GM19438 (cell line): ENCODE measurements around the gene CAPN5.

ENCODE experiments used
- ATAC-seq: cut with Tn5 transposase; IDR thresholded peaks from one replicate; pipeline ENCODE4 v1.9.1; 2021; ENCODE audit warnings: low read depth; ENCODE audit not compliant: unreplicated experiment

The CAPN5 gene

DNA sequence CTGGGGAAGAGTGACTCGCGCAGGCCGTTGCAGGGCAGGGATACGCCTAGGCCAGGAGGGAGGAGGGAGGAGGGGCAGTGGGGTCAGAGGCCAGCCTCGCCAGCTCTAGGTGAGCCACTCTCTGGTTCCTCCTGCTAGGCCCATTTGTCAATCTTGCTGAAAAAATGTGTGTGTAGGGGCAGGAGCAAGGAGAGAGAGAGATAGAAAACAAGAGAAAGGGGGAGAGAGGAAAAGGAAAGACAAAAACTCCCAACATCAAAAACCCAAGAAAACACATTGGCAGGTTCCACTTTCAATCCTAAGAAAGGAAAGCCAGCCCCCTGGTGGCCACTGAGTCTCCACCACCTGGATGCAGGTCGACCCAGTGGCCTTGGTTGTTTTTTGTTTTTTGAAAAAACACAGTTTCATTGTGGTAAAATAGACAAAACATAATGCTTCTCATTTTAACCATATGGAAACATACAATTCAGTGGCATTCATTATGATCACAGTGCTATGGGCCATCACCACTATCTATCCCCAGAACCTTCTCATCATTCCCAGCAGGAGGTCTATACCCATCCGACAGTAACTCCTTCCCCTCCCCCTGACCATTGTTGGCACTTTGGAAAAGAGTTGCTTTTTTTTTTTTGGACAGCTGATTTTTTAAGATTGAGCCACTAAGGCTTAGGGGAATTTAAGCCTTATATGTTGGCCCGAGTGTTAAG, 46.8 kb downstream of the CAPN5 start:
- no peak for ATAC-seq

- no peak for ATAC-seq
These were observed 47.3 kb downstream of the CAPN5 start for GRCh38 chr11:77114089-77114463.

- no peak for ATAC-seq
These were observed 48.4 kb downstream of the CAPN5 start for GRCh38 chr11:77115181-77115611.

GRCh38 chr11:77115956-77116355, 49.2 kb downstream of the CAPN5 start:
- no peak for ATAC-seq

GRCh38 chr11:77117492-77117891, 50.7 kb downstream of the CAPN5 start:
- no peak for ATAC-seq

DNA sequence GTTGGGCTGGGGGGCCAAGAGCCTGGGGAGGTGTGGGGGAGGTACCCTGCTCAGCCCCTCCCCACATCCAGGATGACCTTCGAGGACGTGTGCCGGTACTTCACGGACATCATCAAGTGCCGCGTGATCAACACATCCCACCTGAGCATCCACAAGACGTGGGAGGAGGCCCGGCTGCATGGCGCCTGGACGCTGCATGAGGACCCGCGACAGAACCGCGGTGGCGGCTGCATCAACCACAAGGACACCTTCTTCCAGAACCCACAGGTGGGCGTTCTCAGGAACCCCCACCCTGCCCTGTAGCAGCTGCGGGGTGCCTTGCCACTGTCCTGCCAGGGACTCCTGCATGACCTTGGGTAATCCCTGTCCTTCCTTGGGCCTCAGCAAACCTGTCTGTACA, 51.3 kb downstream of the CAPN5 start:
- ATAC-seq = no peak

DNA sequence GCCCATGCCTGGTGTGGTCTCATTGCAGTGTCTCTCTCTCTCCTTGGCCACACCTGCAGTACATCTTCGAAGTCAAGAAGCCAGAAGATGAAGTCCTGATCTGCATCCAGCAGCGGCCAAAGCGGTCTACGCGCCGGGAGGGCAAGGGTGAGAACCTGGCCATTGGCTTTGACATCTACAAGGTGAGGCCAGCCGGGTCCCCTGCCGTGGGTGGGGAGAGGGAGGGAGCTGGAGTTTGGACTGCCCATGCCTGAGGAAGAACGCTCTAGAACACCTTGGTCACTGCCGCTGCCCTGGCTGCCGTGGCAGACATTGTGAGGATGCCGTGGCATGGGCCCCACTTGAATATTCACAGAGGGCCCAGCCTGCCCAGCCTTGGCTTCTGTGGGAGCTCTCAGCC, 52.2 kb downstream of the CAPN5 start:
- no peak for ATAC-seq

- no peak for ATAC-seq
These were observed 52.8 kb downstream of the CAPN5 start for GRCh38 chr11:77119531-77119936.

- no peak for ATAC-seq
These were observed 53.8 kb downstream of the CAPN5 start for GRCh38 chr11:77120571-77120970.

DNA sequence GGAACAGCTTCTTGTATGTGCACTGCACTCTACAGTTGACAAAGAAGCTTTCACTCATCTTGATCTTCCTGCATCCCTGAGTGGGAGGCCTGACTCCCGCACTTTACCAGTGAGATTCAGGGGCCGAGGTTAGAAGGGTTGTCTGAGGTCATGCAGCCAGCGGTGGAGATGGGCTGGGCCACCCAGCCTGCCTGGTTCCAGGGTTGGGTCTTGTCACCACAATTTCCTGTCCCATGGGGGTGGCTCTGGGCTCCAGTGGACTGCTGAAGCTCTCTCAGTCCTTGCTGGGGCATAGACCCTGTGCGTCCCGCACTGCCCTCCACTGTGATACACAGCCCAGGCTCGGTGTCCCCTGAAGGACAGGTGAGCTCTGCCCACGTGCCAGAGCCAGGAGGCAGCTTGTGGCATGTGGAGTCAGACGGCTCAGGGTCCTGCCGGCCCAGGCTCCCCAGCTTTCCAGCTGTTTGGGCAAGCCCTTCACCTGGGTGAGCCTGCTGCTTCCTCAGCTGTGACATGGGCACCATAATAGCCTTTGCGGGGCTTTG, 54.4 kb downstream of the CAPN5 start:
- no peak for ATAC-seq

DNA sequence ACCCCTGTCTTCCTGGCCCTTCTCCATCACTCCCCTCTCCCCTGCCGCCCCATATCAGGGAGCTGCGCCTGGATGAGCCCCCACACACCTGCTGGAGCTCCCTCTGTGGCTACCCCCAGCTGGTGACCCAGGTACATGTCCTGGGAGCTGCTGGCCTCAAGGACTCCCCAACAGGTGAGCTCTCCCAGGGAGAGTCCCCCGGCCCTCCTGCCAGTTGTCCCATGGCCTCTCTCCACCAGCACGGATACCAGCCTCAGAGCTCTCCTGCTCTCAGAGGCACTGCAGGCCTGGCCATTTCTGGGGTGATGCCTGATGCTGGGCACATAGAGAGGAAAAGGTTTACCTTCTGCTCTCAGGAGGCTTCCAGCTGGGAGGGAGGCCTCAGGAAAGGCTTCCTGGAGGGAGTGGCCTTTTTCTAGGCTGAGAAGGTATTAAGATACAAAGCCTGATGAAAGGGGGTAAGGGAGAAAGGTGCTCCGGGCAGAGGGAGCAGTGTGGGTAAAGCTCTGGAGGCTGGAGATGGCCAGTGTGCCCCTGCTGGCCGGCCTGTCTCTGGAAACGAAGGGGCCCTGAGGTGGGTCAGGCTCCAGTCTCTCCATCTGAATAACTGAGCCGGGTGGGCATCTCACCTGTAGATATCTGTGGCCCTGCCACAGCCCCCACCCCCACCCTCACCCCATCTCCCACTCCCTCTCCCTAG, 55.3 kb downstream of the CAPN5 start:
- ATAC-seq = no peak

GRCh38 chr11:77122576-77123212, 55.9 kb downstream of the CAPN5 start:
- ATAC-seq = no peak

DNA sequence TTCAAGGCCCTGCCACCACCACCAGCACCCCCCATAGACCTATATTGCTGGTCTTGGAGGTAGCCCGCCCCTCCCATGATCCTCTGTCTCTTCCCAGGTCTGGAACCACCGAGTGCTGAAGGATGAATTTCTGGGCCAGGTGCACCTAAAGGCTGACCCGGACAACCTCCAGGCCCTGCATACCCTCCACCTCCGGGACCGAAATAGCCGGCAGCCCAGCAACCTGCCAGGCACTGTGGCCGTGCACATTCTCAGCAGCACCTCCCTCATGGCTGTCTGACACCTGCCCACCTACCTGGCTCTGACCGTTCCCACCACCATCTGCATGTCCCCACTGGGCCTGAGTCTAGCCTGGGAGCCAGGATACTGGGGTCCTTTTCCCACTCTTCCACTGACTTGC, 56.8 kb downstream of the CAPN5 start:
- ATAC-seq = no peak

GRCh38 chr11:77124041-77124440, 57.3 kb downstream of the CAPN5 start:
- no peak for ATAC-seq

- ATAC-seq = no peak
These were observed 57.7 kb downstream of the CAPN5 start for GRCh38 chr11:77124488-77124887.

- ATAC-seq = no peak
These were observed 58.4 kb downstream of the CAPN5 start for GRCh38 chr11:77125191-77125590.

- no peak for ATAC-seq
These were observed 58.9 kb downstream of the CAPN5 start for GRCh38 chr11:77125695-77126094.

DNA sequence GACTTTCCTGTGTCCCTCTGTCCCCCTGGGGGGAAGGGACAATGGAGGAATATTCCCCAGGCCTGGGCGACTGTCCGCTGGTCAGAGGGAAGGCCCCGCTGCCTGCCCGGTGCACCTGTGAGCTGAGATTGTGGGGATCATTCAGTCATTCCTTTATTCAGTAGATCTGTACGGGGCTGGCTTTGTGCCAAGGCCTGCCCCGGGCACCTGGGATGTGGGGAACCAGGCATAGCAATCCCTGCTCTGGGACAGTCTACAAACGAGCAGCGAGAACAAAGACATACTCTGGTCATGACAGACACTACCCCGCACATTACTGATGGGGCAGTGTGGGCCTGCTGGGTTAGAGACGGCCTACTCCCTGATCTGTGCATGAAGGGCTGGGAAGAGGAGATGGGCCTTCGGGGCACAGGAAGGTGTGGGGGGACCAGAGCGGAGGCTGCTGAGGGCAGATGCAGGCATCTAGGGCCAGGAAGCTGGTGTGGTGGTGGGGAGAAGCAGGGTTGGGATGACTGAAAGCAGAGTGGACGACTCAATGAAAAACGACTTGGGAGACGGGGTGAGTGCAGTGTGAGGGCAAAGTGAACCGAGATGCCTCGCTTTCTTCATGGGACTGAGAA, 59.5 kb downstream of the CAPN5 start:
- ATAC-seq = no peak

- ATAC-seq = no peak
These were observed 60.1 kb downstream of the CAPN5 start for GRCh38 chr11:77126861-77127234.

- ATAC-seq = no peak
These were observed 60.6 kb downstream of the CAPN5 start for GRCh38 chr11:77127235-77127911.
